Fibroblast of lung (primary cell): ENCODE results near the gene TMEM8B.

Experiments
- CTCF ChIP-seq, 2 donors: IDR thresholded peaks in 1 of 2; conservative IDR thresholded peaks in 1 of 2; 1 replicate in 1 of 2; 2 replicates in 1 of 2; pipeline ENCODE4 v1.5.1; 2011 to 2012; ENCODE audit warnings: low read length in 2 of 2, control low read depth in 1 of 2, inconsistent platforms in 1 of 2, low read depth in 1 of 2, mild to moderate bottlenecking in 1 of 2
- EZH2 ChIP-seq: IDR thresholded peaks from 2 replicates; pipeline ENCODE4 v1.5.1; 2012; ENCODE audit warnings: low read length, control low read depth, mild to moderate bottlenecking; ENCODE audit errors: missing control alignments

- TF ChIP-seq CTCF (conservative IDR thresholded peaks at IDR 0.05 in 1 of 2, IDR thresholded peaks at IDR 0.05 in 1 of 2; ENCODE audit: low read depth in 1 of 2, low read length in 2 of 2) (no peak), EZH2 (no peak)
These were observed 34.6 kb downstream of the TMEM8B start for GRCh38 chr9:35863583-35863982.
